Activated CD4-positive, CD25-positive, alpha-beta regulatory T cell treated with anti-CD3 and anti-CD28 coated beads, Interleukin-2, amount 50 U/mL, for 72 hours (primary cell): ENCODE data around the gene SAMHD1.
A peak's percentile ranks its signal among the peaks of the same experiment; 100 is the strongest.
"Not testable (repeated sequence)": the region's sequence is repeated elsewhere in the genome, so short reads cannot be mapped to it uniquely, and the experiment has no call there.

Experiments used
- DNase-seq: peaks from one replicate; pipeline ENCODE4 v3.0.0; 2021

The SAMHD1 gene

DNA sequence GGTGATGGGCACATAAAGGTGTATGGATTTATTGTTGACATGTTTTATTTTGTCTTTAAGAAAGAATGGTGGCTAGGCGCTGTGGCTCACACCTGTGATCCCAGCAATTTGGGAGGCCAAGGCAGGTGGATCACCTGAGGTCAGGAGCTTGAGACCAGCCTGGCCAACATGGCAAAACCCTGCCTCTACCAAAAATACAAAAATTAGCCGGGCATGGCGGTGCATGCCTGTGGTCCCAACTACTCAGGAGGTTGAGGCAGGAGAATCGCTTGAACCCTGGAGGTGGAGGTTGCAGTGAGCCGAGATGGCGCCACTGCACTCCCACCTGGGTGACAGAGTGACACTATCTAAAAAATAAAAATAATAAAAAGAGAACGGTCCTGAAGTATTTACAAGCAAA is 45.4 kb downstream of the SAMHD1 start:
- not testable (repeated sequence) for DNase-seq

DNA sequence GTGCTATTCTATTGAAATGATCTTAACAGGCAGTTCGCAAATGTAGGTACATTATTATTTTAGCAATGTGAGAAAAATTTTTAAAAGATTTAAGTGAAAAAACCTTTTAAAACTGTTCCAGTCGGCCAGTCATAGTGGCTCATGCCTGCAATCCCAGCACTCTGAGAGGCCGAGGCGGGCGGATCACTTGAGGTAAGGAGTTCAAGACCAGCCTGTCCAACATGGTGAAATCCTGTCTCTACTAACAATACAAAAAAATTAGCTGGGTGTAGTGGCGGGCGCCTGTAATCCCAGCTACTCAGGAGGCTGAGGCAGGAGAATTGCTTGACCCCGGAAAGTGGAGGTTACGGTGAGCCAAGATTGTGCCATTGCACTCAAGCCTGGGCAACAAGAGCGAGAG is 45.9 kb downstream of the SAMHD1 start:
- not testable (repeated sequence) for DNase-seq

- DNase-seq: no peak
Observed at GRCh38 chr20:36904690-36905089, 46.8 kb downstream of the SAMHD1 start.

- DNase-seq: no peak
Observed at GRCh38 chr20:36895036-36895435, 56.5 kb downstream of the SAMHD1 start.

- no peak for DNase-seq
Observed at GRCh38 chr20:36893801-36894200, 57.7 kb downstream of the SAMHD1 start.

DNA sequence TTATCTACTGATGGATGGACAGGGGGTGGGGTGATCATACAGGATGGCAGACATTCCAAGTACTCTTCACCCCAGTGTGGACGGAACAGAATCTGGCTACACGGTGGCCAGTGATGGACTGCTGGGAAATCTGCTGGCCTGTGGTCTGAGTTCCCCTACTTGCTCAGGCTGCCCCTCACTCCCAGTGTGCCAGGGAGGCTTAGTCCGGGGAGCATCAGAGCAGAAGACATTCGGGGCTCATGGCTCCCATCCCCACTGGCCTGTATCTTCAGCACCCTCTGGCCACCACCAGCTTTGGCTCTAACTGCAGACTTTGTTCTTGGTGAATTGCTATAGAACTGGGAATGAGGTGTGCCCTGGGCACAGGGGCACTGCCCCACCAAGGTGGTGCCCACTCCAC is 60.3 kb downstream of the SAMHD1 start:
- no peak for DNase-seq

DNA sequence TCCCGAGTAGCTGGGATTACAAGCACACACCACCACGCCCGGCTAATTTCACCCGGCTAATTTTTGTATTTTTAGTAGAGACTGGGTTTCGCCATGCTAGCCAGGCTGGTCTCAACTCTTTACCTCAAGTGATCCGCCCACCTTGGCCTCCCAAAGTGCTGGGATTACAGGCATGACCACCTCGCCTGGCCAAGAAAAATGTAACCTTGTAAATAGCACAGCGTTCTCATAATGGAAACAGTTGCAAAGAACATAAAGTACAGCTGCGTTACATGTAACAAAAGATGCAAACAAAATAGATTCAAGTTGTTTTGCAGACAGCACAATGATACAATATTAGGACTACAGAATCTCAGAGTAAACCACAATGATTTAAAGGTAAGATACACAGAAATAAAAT is 60.9 kb downstream of the SAMHD1 start:
- no peak for DNase-seq

GRCh38 chr20:36888880-36889516 is 62.5 kb downstream of the SAMHD1 start:
- no peak for DNase-seq

DNA sequence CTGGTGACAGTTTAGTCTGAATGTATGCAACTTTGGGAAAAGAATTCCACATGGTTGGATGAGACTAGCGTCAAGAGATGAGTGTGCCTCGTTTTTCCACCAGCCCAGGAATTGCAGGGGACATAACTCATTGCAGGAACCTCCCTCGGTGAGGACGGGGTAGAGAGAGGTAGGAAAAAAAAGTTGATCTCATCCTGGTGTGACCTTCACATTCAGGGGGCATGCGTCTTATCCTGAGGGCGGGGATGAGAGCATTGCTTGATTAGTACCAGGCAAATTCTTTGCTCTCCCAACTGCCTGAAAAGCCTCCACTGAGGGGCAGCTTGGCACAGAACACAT is 63.8 kb downstream of the SAMHD1 start:
- DNase-seq: no peak

- DNase-seq: peak; percentile 82
Observed at GRCh38 chr20:36886859-36887751, 64.4 kb downstream of the SAMHD1 start.

GRCh38 chr20:36885356-36885755 is 66.2 kb downstream of the SAMHD1 start:
- no peak for DNase-seq

DNA sequence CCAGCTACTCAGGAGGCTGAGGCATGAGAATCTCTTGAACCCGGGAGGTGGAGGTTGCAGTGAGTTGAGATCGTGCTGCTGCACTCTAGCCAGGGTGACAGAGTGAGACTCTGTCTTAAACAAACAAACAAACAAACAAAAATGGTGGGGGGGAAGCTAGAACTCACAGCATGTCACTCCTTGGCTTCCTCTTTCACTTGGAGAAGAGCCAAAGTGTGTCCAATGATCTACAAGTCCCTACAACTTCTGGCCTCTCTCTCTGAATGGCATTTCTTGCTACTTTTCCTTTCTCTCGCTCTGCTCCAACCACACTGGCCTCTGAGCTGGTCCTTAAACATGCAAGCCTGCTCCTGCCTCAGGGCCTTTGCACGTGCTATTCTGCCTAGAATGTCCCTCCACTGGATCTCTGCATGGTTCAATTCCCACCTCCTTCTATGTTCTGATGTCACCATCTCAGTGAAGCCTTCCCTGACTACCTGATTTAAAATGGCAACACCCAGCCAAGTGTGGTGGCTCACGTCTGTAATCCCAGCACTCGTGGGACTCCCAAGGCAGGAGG is 67.5 kb downstream of the SAMHD1 start:
- no peak for DNase-seq

DNA sequence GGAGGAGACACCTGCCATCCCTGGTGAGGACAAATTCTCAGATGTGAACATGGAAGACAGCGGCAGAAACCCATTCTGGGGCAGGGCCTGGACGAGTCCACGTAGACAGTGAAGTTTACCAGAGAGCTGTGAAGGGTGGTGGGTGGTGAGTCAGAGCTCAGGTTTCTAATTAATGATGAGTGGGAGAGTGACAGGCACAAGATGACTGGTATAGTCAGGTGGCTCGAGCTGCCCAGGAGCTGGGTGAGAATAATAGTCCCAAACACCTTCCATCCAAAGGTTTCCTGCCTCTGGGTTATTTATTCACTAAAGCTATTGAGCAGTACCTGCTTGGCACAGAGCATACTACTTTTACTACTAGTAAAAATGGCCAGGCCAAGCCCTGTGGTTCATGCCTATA is 69.6 kb downstream of the SAMHD1 start:
- no peak for DNase-seq

- no peak for DNase-seq
Observed at GRCh38 chr20:36881331-36881730, 70.2 kb downstream of the SAMHD1 start.

- DNase-seq: no peak
Observed at GRCh38 chr20:36880741-36881250, 70.7 kb downstream of the SAMHD1 start.

DNA sequence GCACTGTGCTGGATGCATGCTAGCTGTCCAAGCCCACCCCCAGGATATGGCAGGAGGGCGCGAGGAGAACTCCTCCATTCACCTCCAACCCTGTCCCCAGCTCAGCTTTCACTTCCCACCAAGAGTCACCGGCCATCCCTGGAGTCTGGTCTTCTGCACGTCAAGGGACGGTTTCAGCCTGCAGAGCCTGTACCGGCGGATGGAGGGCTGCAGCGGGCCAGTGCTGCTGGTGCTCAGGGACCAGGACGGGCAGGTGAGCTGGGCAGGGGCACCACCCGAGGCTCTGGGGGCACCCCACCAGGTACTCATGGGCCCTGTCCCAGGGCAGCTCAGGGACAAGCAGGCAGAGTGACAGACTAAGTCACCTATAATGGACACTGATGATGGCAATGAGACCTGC is 72.6 kb downstream of the SAMHD1 start:
- no peak for DNase-seq

DNA sequence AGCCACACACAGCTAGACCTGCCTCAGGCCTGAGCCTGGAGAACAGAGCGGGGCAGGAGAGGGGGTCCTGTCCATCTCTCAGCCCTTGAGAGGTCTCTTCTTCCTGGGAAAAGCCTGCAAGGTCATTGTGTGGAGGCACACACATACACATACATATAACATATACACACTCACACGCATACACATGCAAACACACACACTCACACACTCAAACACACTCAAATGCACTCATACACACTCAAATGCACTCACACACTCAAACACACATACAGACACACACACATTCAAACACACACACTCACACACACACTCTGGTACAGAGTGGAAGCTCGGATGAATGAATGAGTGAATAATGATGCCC is 75.1 kb downstream of the SAMHD1 start:
- no peak for DNase-seq

- DNase-seq: no peak
Observed at GRCh38 chr20:36875702-36876472, 75.6 kb downstream of the SAMHD1 start, which contains the start of gene TLDC2. Gene TLDC2 (plus strand): TSS chr20:36876138. CDS start chr20:36876175, 37 bp downstream.

DNA sequence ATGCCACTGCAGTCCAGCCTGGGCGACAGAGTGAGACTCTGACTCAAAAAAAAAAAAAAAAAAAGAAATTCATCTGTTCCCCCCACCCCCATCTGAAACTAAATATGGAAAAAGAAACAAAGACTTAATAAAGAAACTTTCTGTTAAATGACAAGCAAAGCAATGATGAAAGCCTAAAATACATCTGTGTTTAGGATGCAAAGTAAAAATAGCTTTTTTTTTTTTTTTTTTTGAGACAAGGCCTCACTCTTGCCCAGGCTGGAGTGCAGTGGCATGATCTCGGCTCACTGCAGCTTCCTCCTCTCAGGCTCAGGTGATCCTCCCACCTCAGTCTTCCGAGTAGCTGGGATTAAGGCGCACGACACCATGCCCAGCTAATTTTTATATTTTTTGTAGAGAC is 76.4 kb downstream of the SAMHD1 start:
- not testable (repeated sequence) for DNase-seq

- DNase-seq: no peak
Observed at GRCh38 chr20:36873498-36874189, 77.9 kb downstream of the SAMHD1 start.

- no peak for DNase-seq
Observed at GRCh38 chr20:36872852-36873251, 78.7 kb downstream of the SAMHD1 start.
